Endothelial cell of umbilical vein (primary cell): ENCODE data around the gene XRN2. TPM values are rescaled to one million over a fixed set of nuclear protein-coding genes. Genes with fewer than 3 reads are reported as not detected.

Experiments
- BruUV-seq: library from RNA; stranded (reverse); fragments of 400-500 nt; replicated peaks from 2 replicates; lab custom pipeline; 2021; lab: Mats Ljungman, UMichigan
- CTCF ChIA-PET: fragments of 300-600, 350-600 bp; sonication (Branson Sonifier 250); formaldehyde crosslinking; loops from one replicate; lab custom pipeline; 2021; ENCODE audit warnings: antibody characterized with exemption, inconsistent platforms; lab: Charles Lee
- POLR2A ChIA-PET: fragments of 300-600, 350-600 bp; sonication (Branson Sonifier 250); formaldehyde crosslinking; loops from one replicate; lab custom pipeline; 2021; ENCODE audit warnings: antibody characterized with exemption, inconsistent platforms; lab: Charles Lee
- DNase-seq: peaks from one replicate; pipeline ENCODE4 v3.0.0-alpha.2; 2011; ENCODE audit warnings: low read depth, low spot score
- FAIRE-seq: peaks from 2 replicates; lab custom pipeline; 2011; peaks lifted over from hg19 to GRCh38; lab: Jason Lieb, UNC
- H2AFZ ChIP-seq: 2 replicates; pipeline ENCODE4 v1.6.0; 2012; ENCODE audit warnings: low read depth, low read length, control low read depth, inconsistent platforms
- H3K27ac ChIP-seq: 2 replicates; pipeline ENCODE4 v1.5.1; 2011; ENCODE audit warnings: low read depth, mild to moderate bottlenecking, control low read depth, low read length, moderate library complexity; ENCODE audit not compliant: insufficient read depth
- H3K27me3 ChIP-seq, 2 experiments: 2 replicates each; pipeline versions ENCODE4 v1.6.0 to v1.6.1; 2011; ENCODE audit warnings: low read length in 2 of 2, mixed read lengths in 1 of 2; ENCODE audit not compliant: control insufficient read depth in 2 of 2, insufficient read depth in 2 of 2
- H3K36me3 ChIP-seq, 2 experiments: 2 replicates in 1 of 2; 3 replicates in 1 of 2; pipeline ENCODE4 v1.5.1; 2011; ENCODE audit warnings: low read length in 2 of 2, mild to moderate bottlenecking in 1 of 2, moderate library complexity in 1 of 2; ENCODE audit not compliant: control insufficient read depth in 2 of 2, insufficient read depth in 2 of 2; ENCODE audit errors: extremely low read depth in 1 of 2
- H3K4me1 ChIP-seq: 3 replicates; pipeline ENCODE4 v1.5.1; 2011; ENCODE audit warnings: mild to moderate bottlenecking, low read length; ENCODE audit not compliant: control insufficient read depth, insufficient read depth; ENCODE audit errors: extremely low read depth
- H3K4me2 ChIP-seq: 2 replicates; pipeline ENCODE4 v1.6.1; 2011; ENCODE audit warnings: low read length, control low read depth, mixed read lengths; ENCODE audit not compliant: insufficient read depth
- H3K4me3 ChIP-seq, 3 experiments: fragments of 200-600 bp in 1 of 3; sonication (generic), shearing (Covaris generic) in 1 of 3; replicated peaks in 1 of 3; 2 replicates each; pipeline ENCODE4 v1.5.1; 2011 to 2016; ENCODE audit warnings: control low read depth in 3 of 3, low read length in 3 of 3, mild to moderate bottlenecking in 2 of 3, inconsistent platforms in 1 of 3, low read depth in 1 of 3, moderate library complexity in 1 of 3; ENCODE audit not compliant: insufficient read depth in 1 of 3
- H3K79me2 ChIP-seq: 2 replicates; pipeline ENCODE4 v1.6.0; 2012; ENCODE audit warnings: low read length, inconsistent platforms; ENCODE audit not compliant: control insufficient read depth, insufficient read depth
- H3K9ac ChIP-seq: replicated peaks from 2 replicates; pipeline ENCODE3; 2011; ENCODE audit warnings: low read length, control low read depth; ENCODE audit not compliant: insufficient read depth; ENCODE audit errors: extremely low read depth
- H3K9me1 ChIP-seq: replicated peaks from 3 replicates; pipeline ENCODE4 v1.6.0; 2011; ENCODE audit warnings: mild to moderate bottlenecking, low read length; ENCODE audit not compliant: control insufficient read depth, insufficient read depth; ENCODE audit errors: extremely low read depth
- H3K9me3 ChIP-seq: replicated peaks from 2 replicates; pipeline ENCODE4 v1.5.1; 2012; ENCODE audit warnings: low read length, inconsistent platforms; ENCODE audit not compliant: control insufficient read depth, insufficient read depth
- H4K20me1 ChIP-seq: replicated peaks from 2 replicates; pipeline ENCODE3; 2011; ENCODE audit warnings: mild to moderate bottlenecking, low read length; ENCODE audit not compliant: control insufficient read depth, insufficient read depth; ENCODE audit errors: extremely low read depth
- EZH2 ChIP-seq: IDR thresholded peaks from 2 replicates; pipeline ENCODE4 v1.6.1; 2012; ENCODE audit warnings: borderline replicate concordance, low read depth, mild to moderate bottlenecking, moderate library complexity, low read length, inconsistent platforms; ENCODE audit not compliant: severe bottlenecking
- FOS ChIP-seq: IDR thresholded peaks from 2 replicates; pipeline ENCODE4 v1.6.1; 2011; ENCODE audit warnings: mild to moderate bottlenecking, low read length, moderate library complexity, borderline replicate concordance; ENCODE audit not compliant: insufficient read depth
- GATA2 ChIP-seq: IDR thresholded peaks from 2 replicates; pipeline ENCODE4 v1.7.0; 2011; ENCODE audit warnings: low read depth, mild to moderate bottlenecking, moderate library complexity, mixed read lengths, low read length; ENCODE audit not compliant: insufficient read length, insufficient read depth
- JUN ChIP-seq: IDR thresholded peaks from 2 replicates; pipeline ENCODE4 v1.6.1; 2011; ENCODE audit warnings: borderline replicate concordance, low read depth; ENCODE audit not compliant: insufficient read length, insufficient read depth
- MYC ChIP-seq: IDR thresholded peaks from one replicate; pipeline ENCODE4 v1.6.1; 2011; ENCODE audit warnings: mild to moderate bottlenecking, low read depth, low read length
- POLR2A ChIP-seq: IDR thresholded peaks from 2 replicates; pipeline ENCODE4 v1.6.1; 2012; ENCODE audit warnings: low read depth, mild to moderate bottlenecking, control low read depth, low read length
- POLR2AphosphoS5 ChIP-seq: IDR thresholded peaks from 2 replicates; pipeline ENCODE4 v1.6.1; 2012; ENCODE audit warnings: low read depth, mild to moderate bottlenecking, control low read depth, low read length, moderate library complexity; ENCODE audit not compliant: insufficient read depth
- dilution Hi-C: fragments of 300-500 bp; cut with MboI; formaldehyde crosslinking; loops from one replicate; pipeline ENCODE4 v1.15.0; 2019; ENCODE audit warnings: low sequenced_read_pairs; ENCODE audit not compliant: extremely low pct_ligation_motif_present
- intact Hi-C: fragments of 100-400 bp; cut with micrococcal nuclease; formaldehyde crosslinking; loops from one replicate; pipeline ENCODE4 v1.10.0; 2022
- polyA plus RNA-seq, 4 experiments: library from polyadenylated mRNA; depleted of rRNA in 3 of 4; stranded (reverse) in 3 of 4; unstranded in 1 of 4; fragments of >200 nt; gene quantifications; 2 replicates each; pipeline versions ENCODE4 v1.2.1 to v1.2.3, GENCODE V29; 2011 to 2012; ENCODE audit warnings: missing spikeins in 1 of 4
- total RNA-seq: library from RNA; stranded (reverse); gene quantifications from 2 replicates; pipeline ENCODE4 v1.2.3, GENCODE V29; 2021
- TF ChIP-seq, protein P1 (sequence below), 2 donors: IDR thresholded peaks; 1 replicate in 1 of 2; 2 replicates in 1 of 2; pipeline ENCODE4 v1.5.1; 2011; ENCODE audit warnings: low read length in 2 of 2, mild to moderate bottlenecking in 2 of 2, moderate library complexity in 2 of 2, control low read depth in 1 of 2, inconsistent platforms in 1 of 2, low read depth in 1 of 2; ENCODE audit not compliant: insufficient read depth in 1 of 2; ENCODE audit errors: extremely low read depth in 1 of 2
- TF ChIP-seq, protein P2 (sequence below): IDR thresholded peaks from 2 replicates; pipeline ENCODE4 v1.6.1; 2011; ENCODE audit not compliant: insufficient read depth, insufficient read length

XRN2 gene
- total and polyA plus RNA-seq, 2 donors (not counting 3 experiments of a cell fraction or from before 2014, with no cell fraction given) = 32.3 to 66.6 TPM

DNA sequence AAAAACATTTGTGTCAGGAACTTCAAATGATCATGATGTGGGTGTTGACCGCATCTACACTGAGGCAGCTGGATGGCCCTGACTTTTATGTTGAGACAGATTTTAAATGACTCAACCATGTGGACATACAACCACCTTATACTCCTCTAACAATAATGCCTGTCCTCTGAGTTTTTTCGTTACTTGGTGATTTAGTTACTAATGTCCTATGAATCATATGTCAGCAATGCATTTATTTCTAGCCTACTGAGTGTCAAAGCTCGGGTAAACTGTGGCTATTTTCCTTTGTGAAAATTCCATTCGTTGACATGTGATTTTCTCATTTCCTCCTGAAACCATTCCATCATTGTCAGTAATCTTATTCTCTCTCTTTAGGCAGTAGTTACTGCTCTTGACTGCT is 133.1 kb downstream of the XRN2 start:
- H3K9ac ChIP-seq = no peak overlapping the region
- ChIA-PET CTCF (no interaction called here), POLR2A (no interaction called here)
- no peaks in the 10 kb centered on the region for H3K79me2 ChIP-seq
- H3K27ac ChIP-seq = peak overlapping the region; percentile 52
- TF ChIP-seq POLR2AphosphoS5 (no peak), MYC (no peak), GATA2 (no peak), EZH2 (no peak), POLR2A (no peak), JUN (peak; percentile 67), FOS (peak; percentile 81)
- TF ChIP-seq, protein P1, sequence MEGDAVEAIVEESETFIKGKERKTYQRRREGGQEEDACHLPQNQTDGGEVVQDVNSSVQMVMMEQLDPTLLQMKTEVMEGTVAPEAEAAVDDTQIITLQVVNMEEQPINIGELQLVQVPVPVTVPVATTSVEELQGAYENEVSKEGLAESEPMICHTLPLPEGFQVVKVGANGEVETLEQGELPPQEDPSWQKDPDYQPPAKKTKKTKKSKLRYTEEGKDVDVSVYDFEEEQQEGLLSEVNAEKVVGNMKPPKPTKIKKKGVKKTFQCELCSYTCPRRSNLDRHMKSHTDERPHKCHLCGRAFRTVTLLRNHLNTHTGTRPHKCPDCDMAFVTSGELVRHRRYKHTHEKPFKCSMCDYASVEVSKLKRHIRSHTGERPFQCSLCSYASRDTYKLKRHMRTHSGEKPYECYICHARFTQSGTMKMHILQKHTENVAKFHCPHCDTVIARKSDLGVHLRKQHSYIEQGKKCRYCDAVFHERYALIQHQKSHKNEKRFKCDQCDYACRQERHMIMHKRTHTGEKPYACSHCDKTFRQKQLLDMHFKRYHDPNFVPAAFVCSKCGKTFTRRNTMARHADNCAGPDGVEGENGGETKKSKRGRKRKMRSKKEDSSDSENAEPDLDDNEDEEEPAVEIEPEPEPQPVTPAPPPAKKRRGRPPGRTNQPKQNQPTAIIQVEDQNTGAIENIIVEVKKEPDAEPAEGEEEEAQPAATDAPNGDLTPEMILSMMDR (IDR thresholded peaks at IDR 0.05; ENCODE audit: extremely low read depth in 1 of 2, insufficient read depth in 1 of 2, low read depth in 1 of 2, low read length in 2 of 2) = no peak
- TF ChIP-seq, protein P2, sequence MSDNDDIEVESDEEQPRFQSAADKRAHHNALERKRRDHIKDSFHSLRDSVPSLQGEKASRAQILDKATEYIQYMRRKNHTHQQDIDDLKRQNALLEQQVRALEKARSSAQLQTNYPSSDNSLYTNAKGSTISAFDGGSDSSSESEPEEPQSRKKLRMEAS = no peak
- dilution Hi-C loops (no loop called here), intact Hi-C loops (loop anchor here (2.0 kb wide), 1 partner anchor 133 kb away; the partner anchor contains the start of gene XRN2)
- no peak overlapping the region for H3K4me2 ChIP-seq
- H3K4me1 ChIP-seq = peaks cover 13% of the 10 kb centered on the region
- FAIRE-seq (peak; percentile 78), DNase-seq (peak; percentile 83)
- H3K27me3 ChIP-seq = no peaks in the 10 kb centered on the region
- no peaks in the 10 kb centered on the region for H3K36me3 ChIP-seq
- peak overlapping the region; percentile 35 for H2AFZ ChIP-seq
- H3K9me3 ChIP-seq = no peaks in the 10 kb centered on the region
- H3K4me3 ChIP-seq = no peak overlapping the region
- no TSS peak for BruUV-seq
- H3K9me1 ChIP-seq = no peaks in the 10 kb centered on the region
- H4K20me1 ChIP-seq = no peaks in the 10 kb centered on the region
